Prostate gland (tissue), 2 donors: ENCODE results near the gene RETN. TPM values are rescaled to one million over a fixed set of nuclear protein-coding genes. Genes with fewer than 3 reads are reported as not detected.

Source experiments
- DNase-seq: peaks from one replicate; pipeline ENCODE4 v3.0.0-alpha.2; 2019; ENCODE audit warnings: low spot score
- H3K27ac ChIP-seq, 2 donors: fragments of 200-600 bp; sonication (generic); 2 replicates each; pipeline ENCODE4 v1.5.1; 2017 to 2019
- H3K27me3 ChIP-seq: fragments of 200-600 bp; sonication (generic); replicated peaks from 2 replicates; pipeline ENCODE4 v1.5.1; 2019; ENCODE audit not compliant: insufficient read depth
- H3K36me3 ChIP-seq, 2 donors: fragments of 200-600 bp; sonication (generic); 1 replicate in 1 of 2; 2 replicates in 1 of 2; pipeline versions ENCODE4 v1.5.1 to v1.8.1; 2017 to 2019
- H3K4me1 ChIP-seq: fragments of 200-600 bp; sonication (generic); replicated peaks from 2 replicates; pipeline ENCODE4 v1.5.1; 2019
- H3K4me3 ChIP-seq, 2 donors: fragments of 200-600 bp; sonication (generic); 2 replicates each; pipeline ENCODE4 v1.5.1; 2017 to 2019
- H3K9me3 ChIP-seq: fragments of 200-600 bp; sonication (generic); 2 replicates; pipeline ENCODE4 v1.5.1; 2017
- CTCF ChIP-seq, 4 experiments: fragments of 200-600 bp in 2 of 4; fragments of 450-650 bp in 2 of 4; sonication (generic) in 2 of 4; IDR thresholded peaks; 1 replicate in 3 of 4; 2 replicates in 1 of 4; pipeline ENCODE4 v1.5.1; 2016 to 2019; ENCODE audit warnings: antibody characterized with exemption in 4 of 4, mild to moderate bottlenecking in 2 of 4, moderate library complexity in 2 of 4
- POLR2A ChIP-seq: fragments of 450-650 bp; IDR thresholded peaks from one replicate; pipeline ENCODE4 v1.6.1; 2016; ENCODE audit warnings: antibody characterized with exemption, mild to moderate bottlenecking
- POLR2AphosphoS5 ChIP-seq: sonication (generic); formaldehyde crosslinking; IDR thresholded peaks from one replicate; pipeline ENCODE4 v1.6.1; 2017; ENCODE audit warnings: antibody characterized with exemption
- WGBS: methylation state at CpG from one replicate; pipeline ENCODE4 v1.1.5; 2018; 5-methylcytosine and 5-hydroxymethylcytosine counted together
- intact Hi-C: fragments of 100-400 bp; cut with DNase I; formaldehyde crosslinking; loops from one replicate; pipeline ENCODE4 v1.14.2; 2022
- total RNA-seq, 2 donors: library from RNA; depleted of rRNA; stranded (reverse); fragments of >200 nt; gene quantifications; one replicate each; pipeline ENCODE4 v1.1.0, GENCODE V29; 2016

The RETN gene
- total RNA-seq, 2 donors from 2014 or later: not detected

GRCh38 chr19:7710616-7711015, 41.8 kb downstream of the RETN start:
- no peaks in the 10 kb centered on the region for H3K9me3 ChIP-seq
- 82% methylated on average over 5 of the region's 5 CpGs for WGBS
- H3K36me3 ChIP-seq: no peaks in the 10 kb centered on the region
- intact Hi-C loops: no loop called here
- H3K27me3 ChIP-seq: no peaks in the 10 kb centered on the region
- H3K4me1 ChIP-seq: no peaks in the 10 kb centered on the region
- no peak overlapping the region for H3K4me3 ChIP-seq
- no peak for DNase-seq
- H3K27ac ChIP-seq: no peak overlapping the region
- no peak for TF ChIP-seq POLR2A
- no peak for TF ChIP-seq POLR2AphosphoS5
- no peak for TF ChIP-seq CTCF (IDR thresholded peaks at IDR 0.05)

DNA sequence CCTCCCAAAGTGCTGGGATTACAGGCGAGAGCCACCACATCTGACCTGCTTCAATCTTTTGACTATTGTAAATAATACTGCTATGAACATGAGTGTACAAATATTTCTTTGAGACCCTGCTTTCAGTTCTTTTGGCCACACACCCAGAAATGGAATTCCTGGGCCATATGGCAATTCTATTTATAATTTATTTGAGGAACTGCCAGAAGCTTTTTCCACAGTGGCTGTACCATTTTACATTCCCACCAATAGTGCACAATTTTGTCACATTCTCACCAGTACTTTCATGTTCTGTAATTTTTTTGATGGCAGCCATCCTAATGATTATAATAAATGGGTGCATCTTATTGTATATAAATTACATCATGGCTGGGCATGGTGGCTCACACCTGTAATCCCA, 46.8 kb downstream of the RETN start:
- H3K4me3 ChIP-seq: no peak overlapping the region
- no peak overlapping the region for H3K27ac ChIP-seq
- no peaks in the 10 kb centered on the region for H3K9me3 ChIP-seq
- H3K4me1 ChIP-seq: no peaks in the 10 kb centered on the region
- TF ChIP-seq CTCF (IDR thresholded peaks at IDR 0.05) (no peak), POLR2AphosphoS5 (no peak), POLR2A (no peak)
- intact Hi-C loops: no loop called here
- H3K27me3 ChIP-seq: no peaks in the 10 kb centered on the region
- no peaks in the 10 kb centered on the region for H3K36me3 ChIP-seq
- WGBS: 100% methylated on average over 1 of the region's 1 CpG
- no peak for DNase-seq

DNA sequence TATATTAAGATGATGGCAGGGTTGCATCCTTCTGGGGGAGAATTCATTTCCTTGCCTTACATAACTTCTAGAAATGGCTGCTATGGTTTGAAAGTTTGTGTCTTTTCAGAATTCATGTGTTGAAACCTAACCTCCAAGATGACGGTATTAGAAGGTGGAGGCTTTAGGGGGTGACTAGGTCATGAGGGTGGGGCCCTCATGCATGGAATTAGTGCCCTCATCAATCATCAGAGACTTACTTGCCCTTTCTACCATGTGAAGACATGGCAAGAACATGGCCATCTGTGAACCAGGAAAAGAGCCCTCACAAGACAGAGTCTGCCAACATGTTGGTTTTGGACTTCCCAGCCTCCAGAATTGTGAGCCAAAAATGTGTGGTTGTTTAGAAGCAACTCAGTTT, 47.9 kb downstream of the RETN start:
- Histone ChIP-seq H3K4me3 (no peak overlapping the region), H3K27ac (no peak overlapping the region), H3K27me3 (no peaks in the 10 kb centered on the region), H3K9me3 (no peaks in the 10 kb centered on the region), H3K36me3 (no peaks in the 10 kb centered on the region), H3K4me1 (no peaks in the 10 kb centered on the region)
- TF ChIP-seq POLR2AphosphoS5 (no peak), POLR2A (no peak), CTCF (IDR thresholded peaks at IDR 0.05) (no peak)
- 92% methylated on average over 1 of the region's 1 CpG for WGBS
- intact Hi-C loops: no loop called here
- no peak for DNase-seq

DNA sequence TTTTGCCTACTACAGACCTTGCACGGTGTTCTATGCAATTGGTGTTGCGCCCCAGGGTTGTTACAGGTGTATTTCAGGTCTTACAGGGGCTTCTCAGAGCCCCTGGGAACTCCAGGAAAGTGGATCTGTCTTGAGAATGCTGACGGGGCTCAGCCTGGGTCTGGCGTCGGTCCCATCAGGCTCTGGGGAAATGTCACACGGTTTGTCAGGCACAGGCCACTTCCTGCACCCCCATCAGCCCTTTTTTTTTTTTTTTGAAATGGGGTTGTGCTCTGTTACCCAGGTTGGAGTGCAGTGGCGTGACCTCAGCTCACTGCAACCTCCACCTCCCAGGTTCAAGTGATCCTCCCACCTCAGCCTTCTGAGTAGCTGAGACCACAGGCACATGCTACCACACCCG, 49.8 kb downstream of the RETN start:
- WGBS: 57% methylated on average over 8 of the region's 8 CpGs
- TF ChIP-seq CTCF (IDR thresholded peaks at IDR 0.05) (no peak), POLR2A (no peak), POLR2AphosphoS5 (no peak)
- Histone ChIP-seq H3K4me1 (no peaks in the 10 kb centered on the region), H3K4me3 (no peak overlapping the region), H3K27me3 (no peaks in the 10 kb centered on the region), H3K27ac (no peak overlapping the region), H3K9me3 (no peaks in the 10 kb centered on the region), H3K36me3 (no peaks in the 10 kb centered on the region)
- intact Hi-C loops: no loop called here
- DNase-seq: no peak

Other genes starting within 250 kb of the RETN start
- 10 to 100 TPM; 13.1 to 17.4 TPM for gene PEX11G, start 180.0 kb upstream of the RETN start, total RNA-seq
- gene ZNF358, start 152.9 kb upstream of the RETN start, total RNA-seq: 100 to 1,000 TPM; 104 to 116 TPM
- gene MCOLN1, start 146.4 kb upstream of the RETN start, total RNA-seq: 10 to 100 TPM; 13.4 to 24.8 TPM
- gene PNPLA6, start 133.3 kb upstream of the RETN start, total RNA-seq: 10 to 100 TPM; 74.6 to 75.2 TPM
- gene CAMSAP3, start 73.2 kb upstream of the RETN start, total RNA-seq: 10 to 100 TPM; 40.4 to 90.9 TPM
- gene XAB2, start 39.5 kb upstream of the RETN start, total RNA-seq: 100 to 1,000 TPM in 1 of 2 donors, 10 to 100 TPM in 1; 53.6 to 115 TPM
- 10 to 100 TPM in 1 of 2 donors, 1 to 10 TPM in 1; 7.7 to 60.4 TPM for gene PET100, start 39.3 kb upstream of the RETN start, total RNA-seq
- 10 to 100 TPM in 1 of 2 donors, 1 to 10 TPM in 1; 1.8 to 10.2 TPM for gene PCP2, start 35.3 kb upstream of the RETN start, total RNA-seq
- 100 to 1,000 TPM in 1 of 2 donors, 10 to 100 TPM in 1; 83.1 to 128 TPM for gene STXBP2, start 31.9 kb upstream of the RETN start, total RNA-seq
- under 1 TPM in 1 of 2 donors, not detected in 1; 0.28 TPM for gene MCEMP1, start 8.0 kb downstream of the RETN start, total RNA-seq
- 100 to 1,000 TPM; 105 to 150 TPM for gene TRAPPC5, start 11.8 kb downstream of the RETN start, total RNA-seq
- 1 to 10 TPM in 1 of 2 donors, not detected in 1; 1.5 TPM for gene FCER2, start 33.1 kb downstream of the RETN start, total RNA-seq
- gene CLEC4G, start 63.1 kb downstream of the RETN start, total RNA-seq: under 1 TPM in 1 of 2 donors, not detected in 1; 0.57 TPM
- 1 to 10 TPM in 1 of 2 donors, under 1 TPM in 1; 0.97 to 1.2 TPM for gene CD209, start 78.5 kb downstream of the RETN start, total RNA-seq
- gene CLEC4M, start 94.2 kb downstream of the RETN start, total RNA-seq: 10 to 100 TPM in 1 of 2 donors, not detected in 1; 11.0 TPM
- gene EVI5L, start 161.2 kb downstream of the RETN start, total RNA-seq: 10 to 100 TPM; 24.0 to 25.7 TPM
- 1 to 10 TPM; 2.2 to 4.2 TPM for gene PRR36, start 205.3 kb downstream of the RETN start, total RNA-seq
- 10 to 100 TPM in 1 of 2 donors, 1 to 10 TPM in 1; 4.8 to 11.7 TPM for gene LRRC8E, start 219.5 kb downstream of the RETN start, total RNA-seq
- gene MAP2K7, start 234.8 kb downstream of the RETN start, total RNA-seq: 10 to 100 TPM; 21.6 to 45.2 TPM
- 1 to 10 TPM in 1 of 2 donors, not detected in 1; 3.2 TPM for gene TGFBR3L, start 245.8 kb downstream of the RETN start, total RNA-seq